ENCODE results near the gene CAPZA1. TPM values are rescaled to one million over a fixed set of nuclear protein-coding genes. Genes with fewer than 3 reads are reported as not detected.

Gene CAPZA1
- total RNA-seq, 1 experiment from 2014 or later = 108 TPM

GRCh38 chr1:112719706-112720105, 100.1 kb downstream of the CAPZA1 start:
- no peak overlapping the region for H3K23ac ChIP-seq (ENCODE audit: insufficient read length, low read depth, low read length)
- peaks cover 9% of the 10 kb centered on the region for H3K23me2 ChIP-seq (ENCODE audit: insufficient read length, low read depth, low read length, poor library complexity, severe bottlenecking)
- H2BK12ac ChIP-seq (ENCODE audit: insufficient read length, low read depth, low read length) = no peak overlapping the region
- H3K27ac ChIP-seq (ENCODE audit: insufficient read length, low read depth, low read length) = no peak overlapping the region
- Mint-ChIP-seq H3K4me1 (peaks cover 34 to 35% of the 10 kb centered on the region in 2 experiments), H3K27ac (no peak overlapping the region), H3K9me3 (peaks cover 0 to 3% of the 10 kb centered on the region in 2 experiments; a peak in 2 of 5 replicates), H3K4me3 (no peak overlapping the region), H3K27me3 (ENCODE audit: low read depth) (peaks cover 61% of the 10 kb centered on the region), H3K36me3 (ENCODE audit: insufficient read depth in 1 of 3, low read depth in 3 of 3) (no peaks in the 10 kb centered on the region; a peak in 1 of 7 replicates)
- H4K91ac ChIP-seq (ENCODE audit: insufficient read length, low read depth, low read length) = no peak overlapping the region
- H3K9me3 ChIP-seq (ENCODE audit: control insufficient read depth, low read depth, low read length) = no peaks in the 10 kb centered on the region
- no peak overlapping the region for H3K18ac ChIP-seq (ENCODE audit: insufficient read length, low read depth, low read length)
- no peak for DNase-seq
- no peak overlapping the region for H3K9ac ChIP-seq (ENCODE audit: extremely low read depth, insufficient read length, low read length)
- no peak overlapping the region for H3K4ac ChIP-seq (ENCODE audit: low read depth, low read length)
- WGBS (ENCODE audit: extremely low coverage, insufficient read length, low lambda C conversion rate) = no CpG with 5 or more reads among the region's 2 CpGs
- TF ChIP-seq CTCF (conservative IDR thresholded peaks at IDR 0.05) = no peak
- no peak overlapping the region for H3K4me2 ChIP-seq (ENCODE audit: insufficient read depth, insufficient read length, low read length)
- no peak overlapping the region for H3T11ph ChIP-seq (ENCODE audit: low read length)
- H2BK120ac ChIP-seq (ENCODE audit: low read depth, low read length, poor library complexity, severe bottlenecking) = no peak overlapping the region
- H4K20me1 ChIP-seq (ENCODE audit: control insufficient read depth, insufficient read depth, insufficient read length) = no peaks in the 10 kb centered on the region
- H2BK15ac ChIP-seq (ENCODE audit: low read depth, low read length) = no peak overlapping the region
- no peaks in the 10 kb centered on the region for H3K79me2 ChIP-seq (ENCODE audit: insufficient read depth, low read length)
- no peaks in the 10 kb centered on the region for H3K79me1 ChIP-seq (ENCODE audit: insufficient read depth, low read depth, low read length, poor library complexity, severe bottlenecking)
- H3K27me3 ChIP-seq (ENCODE audit: insufficient read depth, low read length) = no peaks in the 10 kb centered on the region; the same call in 1 of the 2 replicates
- H4K5ac ChIP-seq (ENCODE audit: insufficient read length, low read depth, low read length) = no peak overlapping the region
- no peak overlapping the region for H2AFZ ChIP-seq (ENCODE audit: low read length)
- no peak overlapping the region for H3K14ac ChIP-seq (ENCODE audit: insufficient read depth, low read length)
- no peak overlapping the region for H3K56ac ChIP-seq (ENCODE audit: insufficient read length, low read depth, low read length)
- H3K4me1 ChIP-seq (ENCODE audit: insufficient read depth, low read length) = peaks cover 4% of the 10 kb centered on the region; the same call in 1 of the 2 replicates
- H2BK20ac ChIP-seq (ENCODE audit: low read depth, low read length, poor library complexity, severe bottlenecking) = no peak overlapping the region
- no peak overlapping the region for H2BK5ac ChIP-seq (ENCODE audit: insufficient read length, low read length)
- H2AK5ac ChIP-seq (ENCODE audit: insufficient read length, low read length) = no peak overlapping the region
- no peak overlapping the region for H4K8ac ChIP-seq (replicated peaks; ENCODE audit: insufficient read length, low read depth, low read length)

Data from H9 (cell line).